ENCODE results near the gene CALHM5. TPM values are rescaled to one million over a fixed set of nuclear protein-coding genes. Genes with fewer than 3 reads are reported as not detected.
"Not testable (repeated sequence)": the region's sequence is repeated elsewhere in the genome, so short reads cannot be mapped to it uniquely, and the experiment has no call there.

Gene CALHM5
- total RNA-seq, 1 experiment from 2014 or later = not detected

DNA sequence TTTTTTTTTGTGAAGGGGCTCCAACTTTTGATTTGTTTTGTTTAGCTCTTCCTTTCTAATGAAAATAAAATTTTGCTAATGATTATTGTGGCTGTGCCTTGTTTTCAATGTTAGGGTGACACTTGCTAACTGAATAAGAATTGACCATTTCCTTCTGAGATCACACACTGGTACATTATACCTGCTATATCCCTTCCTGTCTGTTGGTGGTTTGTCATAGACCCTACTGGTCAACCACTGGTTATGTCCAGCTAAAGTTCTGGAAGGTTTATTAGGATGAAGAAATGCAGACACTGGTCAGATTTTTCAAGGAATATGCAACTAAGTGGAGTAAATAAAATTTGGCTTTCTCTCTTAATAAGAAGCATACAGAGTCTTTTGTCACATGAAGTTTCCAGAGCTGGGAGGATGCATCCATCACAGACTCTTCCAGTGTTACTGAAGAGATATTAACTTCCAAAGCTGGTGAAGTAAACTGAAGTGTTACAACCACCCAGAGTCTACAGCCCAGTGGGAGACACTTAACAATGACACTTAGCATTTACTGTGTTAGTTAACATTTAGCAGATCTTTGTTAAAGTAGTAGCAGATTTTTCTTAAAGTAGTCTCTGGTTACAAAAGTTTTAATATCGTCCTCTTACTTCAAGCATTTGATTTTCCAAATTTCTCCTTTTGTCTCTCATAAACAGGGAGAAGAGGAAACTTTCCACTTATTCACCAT lies 19.7 kb upstream of the CALHM5 start:
- H3K4me1 ChIP-seq (ENCODE audit: insufficient read depth, low read length) = no peaks in the 10 kb centered on the region
- H3K79me2 ChIP-seq (ENCODE audit: low read length) = no peaks in the 10 kb centered on the region
- H3K9me3 ChIP-seq (ENCODE audit: low read length) = no peaks in the 10 kb centered on the region
- no peak for ATAC-seq
- no peaks in the 10 kb centered on the region for H3F3A ChIP-seq (ENCODE audit: low read length, unreplicated experiment)
- H3K4me2 ChIP-seq (ENCODE audit: low read length) = no peak overlapping the region
- H3K27ac ChIP-seq (ENCODE audit: low read length) = no peak overlapping the region
- POLR2A ChIA-PET (ENCODE audit: unreplicated experiment) = no interaction called here
- CTCF ChIA-PET = interaction anchor here (0.6 kb wide), 1 partner anchor 202 kb away, joined by 3 read pairs; no protein-coding TSS in a partner anchor
- H3K36me3 ChIP-seq (ENCODE audit: low read depth, low read length) = no peaks in the 10 kb centered on the region
- DNase-seq = no peak
- no peaks in the 10 kb centered on the region for H3K9me2 ChIP-seq (replicated peaks; ENCODE audit: low read length)
- H3K27me3 ChIP-seq (ENCODE audit: low read length) = no peaks in the 10 kb centered on the region
- no peak overlapping the region for H2AFZ ChIP-seq (ENCODE audit: low read length)
- H3K4me3 ChIP-seq (ENCODE audit: low read length) = no peak overlapping the region
- no peak overlapping the region for H3K9ac ChIP-seq (ENCODE audit: low read length)
- H4K20me1 ChIP-seq (ENCODE audit: low read length) = no peaks in the 10 kb centered on the region
- BruUV-seq (replicated peaks) = no TSS peak
- intact Hi-C loops (cut with micrococcal nuclease) = no loop called here
- TF ChIP-seq EZH2phosphoT487 (IDR thresholded peaks at IDR 0.05; ENCODE audit: borderline replicate concordance, low read length) = no peak
- TF ChIP-seq, protein P1, sequence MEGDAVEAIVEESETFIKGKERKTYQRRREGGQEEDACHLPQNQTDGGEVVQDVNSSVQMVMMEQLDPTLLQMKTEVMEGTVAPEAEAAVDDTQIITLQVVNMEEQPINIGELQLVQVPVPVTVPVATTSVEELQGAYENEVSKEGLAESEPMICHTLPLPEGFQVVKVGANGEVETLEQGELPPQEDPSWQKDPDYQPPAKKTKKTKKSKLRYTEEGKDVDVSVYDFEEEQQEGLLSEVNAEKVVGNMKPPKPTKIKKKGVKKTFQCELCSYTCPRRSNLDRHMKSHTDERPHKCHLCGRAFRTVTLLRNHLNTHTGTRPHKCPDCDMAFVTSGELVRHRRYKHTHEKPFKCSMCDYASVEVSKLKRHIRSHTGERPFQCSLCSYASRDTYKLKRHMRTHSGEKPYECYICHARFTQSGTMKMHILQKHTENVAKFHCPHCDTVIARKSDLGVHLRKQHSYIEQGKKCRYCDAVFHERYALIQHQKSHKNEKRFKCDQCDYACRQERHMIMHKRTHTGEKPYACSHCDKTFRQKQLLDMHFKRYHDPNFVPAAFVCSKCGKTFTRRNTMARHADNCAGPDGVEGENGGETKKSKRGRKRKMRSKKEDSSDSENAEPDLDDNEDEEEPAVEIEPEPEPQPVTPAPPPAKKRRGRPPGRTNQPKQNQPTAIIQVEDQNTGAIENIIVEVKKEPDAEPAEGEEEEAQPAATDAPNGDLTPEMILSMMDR (conservative IDR thresholded peaks at IDR 0.05; ENCODE audit: low read depth, low read length) = no peak
- no peak for TF ChIP-seq EZH2 (IDR thresholded peaks at IDR 0.05; ENCODE audit: low read length, unreplicated experiment)

DNA sequence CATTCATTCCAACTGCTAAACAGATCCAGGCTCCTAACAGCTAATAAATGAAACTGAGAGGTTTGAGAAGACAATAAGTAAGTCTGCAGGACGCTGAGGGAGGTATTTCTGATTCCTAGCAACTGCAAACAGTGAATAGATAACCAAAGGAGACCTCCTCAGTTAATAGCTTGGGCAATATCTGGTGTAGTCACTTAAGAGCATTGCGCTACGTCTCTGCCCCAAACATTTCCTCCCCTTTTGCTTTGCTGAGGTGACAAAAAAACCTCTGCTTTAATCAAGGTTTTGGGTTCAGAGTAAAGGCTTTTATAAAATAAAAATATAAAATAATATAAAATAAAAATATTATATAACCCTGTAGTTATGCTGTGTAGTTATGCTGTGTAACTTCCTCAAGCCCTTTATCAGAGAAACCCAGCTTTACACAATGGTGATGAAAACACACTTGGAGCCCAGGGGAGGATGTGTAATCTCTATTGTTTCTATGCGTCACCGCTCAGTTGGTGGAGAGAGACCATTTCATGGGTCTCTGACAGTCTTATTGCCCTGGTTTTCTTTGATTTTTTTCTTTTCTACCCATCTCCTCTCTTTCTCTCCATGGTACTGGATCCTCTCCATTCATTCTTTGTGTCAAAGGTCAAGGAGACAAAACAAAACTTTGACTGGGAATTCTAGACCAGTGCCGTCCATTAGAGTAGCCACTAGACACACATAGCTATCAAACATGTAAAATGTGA lies 18.9 kb upstream of the CALHM5 start:
- H3K9me3 ChIP-seq (ENCODE audit: low read length) = no peaks in the 10 kb centered on the region
- no peak overlapping the region for H3K4me2 ChIP-seq (ENCODE audit: low read length)
- no peaks in the 10 kb centered on the region for H3F3A ChIP-seq (ENCODE audit: low read length, unreplicated experiment)
- H3K27ac ChIP-seq (ENCODE audit: low read length) = no peak overlapping the region
- intact Hi-C loops (cut with micrococcal nuclease) = no loop called here
- H3K4me1 ChIP-seq (ENCODE audit: insufficient read depth, low read length) = no peaks in the 10 kb centered on the region
- BruUV-seq (replicated peaks) = no TSS peak
- H3K9me2 ChIP-seq (replicated peaks; ENCODE audit: low read length) = no peaks in the 10 kb centered on the region
- ATAC-seq = no peak
- no peaks in the 10 kb centered on the region for H4K20me1 ChIP-seq (ENCODE audit: low read length)
- H3K79me2 ChIP-seq (ENCODE audit: low read length) = no peaks in the 10 kb centered on the region
- TF ChIP-seq EZH2phosphoT487 (IDR thresholded peaks at IDR 0.05; ENCODE audit: borderline replicate concordance, low read length) (no peak), EZH2 (IDR thresholded peaks at IDR 0.05; ENCODE audit: low read length, unreplicated experiment) (no peak)
- TF ChIP-seq, protein P1 (conservative IDR thresholded peaks at IDR 0.05; ENCODE audit: low read depth, low read length) = no peak
- no peak for DNase-seq
- no peak overlapping the region for H2AFZ ChIP-seq (ENCODE audit: low read length)
- no peaks in the 10 kb centered on the region for H3K36me3 ChIP-seq (ENCODE audit: low read depth, low read length)
- ChIA-PET CTCF (no interaction called here), POLR2A (ENCODE audit: unreplicated experiment) (no interaction called here)
- no peak overlapping the region for H3K9ac ChIP-seq (ENCODE audit: low read length)
- H3K27me3 ChIP-seq (ENCODE audit: low read length) = no peaks in the 10 kb centered on the region
- H3K4me3 ChIP-seq (ENCODE audit: low read length) = no peak overlapping the region

DNA sequence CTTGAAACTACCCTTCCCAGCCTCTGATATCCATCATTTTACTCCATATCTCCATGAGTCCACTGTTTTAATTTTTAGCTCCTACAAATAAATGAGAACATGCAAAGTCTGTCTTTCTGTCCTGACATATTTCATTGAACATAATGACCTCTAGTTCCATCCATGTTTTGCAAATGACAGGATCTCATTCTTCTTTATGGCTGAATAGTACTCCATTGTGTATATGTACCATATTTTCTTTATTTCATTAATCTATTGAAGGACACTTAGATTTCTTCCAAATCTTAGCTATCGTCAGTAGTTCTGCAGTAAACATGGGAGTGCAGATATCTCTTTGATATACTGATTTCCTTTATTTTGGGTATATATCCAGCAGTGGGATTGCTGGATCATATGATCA lies 16.3 kb upstream of the CALHM5 start:
- H3K27ac ChIP-seq (ENCODE audit: low read length); H3F3A ChIP-seq (ENCODE audit: low read length, unreplicated experiment); POLR2A ChIA-PET (ENCODE audit: unreplicated experiment); H3K4me2 ChIP-seq (ENCODE audit: low read length); H4K20me1 ChIP-seq (ENCODE audit: low read length); CTCF ChIA-PET; ATAC-seq; H3K36me3 ChIP-seq (ENCODE audit: low read depth, low read length); BruUV-seq (replicated peaks); H3K79me2 ChIP-seq (ENCODE audit: low read length); H2AFZ ChIP-seq (ENCODE audit: low read length); DNase-seq; H3K9ac ChIP-seq (ENCODE audit: low read length); H3K27me3 ChIP-seq (ENCODE audit: low read length); intact Hi-C loops (cut with micrococcal nuclease); H3K9me3 ChIP-seq (ENCODE audit: low read length); H3K4me1 ChIP-seq (ENCODE audit: insufficient read depth, low read length); H3K4me3 ChIP-seq (ENCODE audit: low read length); H3K9me2 ChIP-seq (replicated peaks; ENCODE audit: low read length): not testable (repeated sequence)

Measured in PC-3 (cell line).